Vagina (tissue), 2 donors: ENCODE results near the gene JPH3.

Source experiments
- CTCF ChIP-seq, 3 experiments: fragments of 450-650 bp in 2 of 3; fragments of 200-600 bp in 1 of 3; sonication (generic) in 1 of 3; IDR thresholded peaks; one replicate each; pipeline ENCODE4 v1.5.1; 2017 to 2019; ENCODE audit warnings: antibody characterized with exemption in 3 of 3, mild to moderate bottlenecking in 2 of 3, moderate library complexity in 2 of 3
- POLR2A ChIP-seq, 2 donors: fragments of 450-650 bp; IDR thresholded peaks; one replicate each; pipeline ENCODE4 v1.6.1; 2017; ENCODE audit warnings: antibody characterized with exemption in 2 of 2, mild to moderate bottlenecking in 2 of 2, moderate library complexity in 2 of 2
- POLR2AphosphoS5 ChIP-seq, 2 donors: sonication (generic); formaldehyde crosslinking; IDR thresholded peaks; one replicate each; pipeline ENCODE4 v1.9.0; 2017; ENCODE audit warnings: antibody characterized with exemption in 2 of 2, mild to moderate bottlenecking in 2 of 2, low read depth in 1 of 2; ENCODE audit not compliant: insufficient read depth in 1 of 2

GRCh38 chr16:87679593-87680271, 77.4 kb downstream of the JPH3 start:
- TF ChIP-seq CTCF (IDR thresholded peaks at IDR 0.05), result no peak
- TF ChIP-seq POLR2AphosphoS5 (IDR thresholded peaks at IDR 0.05; ENCODE audit: insufficient read depth in 1 of 2, low read depth in 1 of 2), result no peak
- TF ChIP-seq POLR2A (IDR thresholded peaks at IDR 0.05), result no peak
